ENCODE results near the gene APEH.

- TF ChIP-seq, protein P1, sequence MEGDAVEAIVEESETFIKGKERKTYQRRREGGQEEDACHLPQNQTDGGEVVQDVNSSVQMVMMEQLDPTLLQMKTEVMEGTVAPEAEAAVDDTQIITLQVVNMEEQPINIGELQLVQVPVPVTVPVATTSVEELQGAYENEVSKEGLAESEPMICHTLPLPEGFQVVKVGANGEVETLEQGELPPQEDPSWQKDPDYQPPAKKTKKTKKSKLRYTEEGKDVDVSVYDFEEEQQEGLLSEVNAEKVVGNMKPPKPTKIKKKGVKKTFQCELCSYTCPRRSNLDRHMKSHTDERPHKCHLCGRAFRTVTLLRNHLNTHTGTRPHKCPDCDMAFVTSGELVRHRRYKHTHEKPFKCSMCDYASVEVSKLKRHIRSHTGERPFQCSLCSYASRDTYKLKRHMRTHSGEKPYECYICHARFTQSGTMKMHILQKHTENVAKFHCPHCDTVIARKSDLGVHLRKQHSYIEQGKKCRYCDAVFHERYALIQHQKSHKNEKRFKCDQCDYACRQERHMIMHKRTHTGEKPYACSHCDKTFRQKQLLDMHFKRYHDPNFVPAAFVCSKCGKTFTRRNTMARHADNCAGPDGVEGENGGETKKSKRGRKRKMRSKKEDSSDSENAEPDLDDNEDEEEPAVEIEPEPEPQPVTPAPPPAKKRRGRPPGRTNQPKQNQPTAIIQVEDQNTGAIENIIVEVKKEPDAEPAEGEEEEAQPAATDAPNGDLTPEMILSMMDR (IDR thresholded peaks at IDR 0.05; ENCODE audit: low read depth, low read length) = no peak
- no peak for TF ChIP-seq EZH2phosphoT487 (IDR thresholded peaks at IDR 0.05; ENCODE audit: low read depth)
Measured at GRCh38 chr3:49711489-49711888, 37.3 kb downstream of the APEH start.
